H9 (cell line): ENCODE measurements around the gene SLAMF7. TPM values are rescaled to one million over a fixed set of nuclear protein-coding genes. Genes with fewer than 3 reads are reported as not detected.

Source experiments
- DNase-seq: peaks from one replicate; pipeline ENCODE4 v3.0.0-alpha.2; 2017
- H2AFZ ChIP-seq: one replicate; pipeline ENCODE4 v1.6.1; 2013; ENCODE audit warnings: mild to moderate bottlenecking, low read length, control low read depth, moderate library complexity
- H2AK5ac ChIP-seq: 2 replicates; pipeline ENCODE4 v1.6.1; 2013; ENCODE audit warnings: low read length, control low read depth, mixed read lengths; ENCODE audit not compliant: insufficient read length
- H2BK120ac ChIP-seq: one replicate; pipeline ENCODE4 v1.6.1; 2013; ENCODE audit warnings: low read depth, mild to moderate bottlenecking, low read length, control low read depth, inconsistent platforms; ENCODE audit not compliant: poor library complexity, severe bottlenecking
- H2BK12ac ChIP-seq: 2 replicates; pipeline ENCODE4 v1.6.1; 2013; ENCODE audit warnings: low read length, control low read depth, mixed read lengths, low read depth; ENCODE audit not compliant: insufficient read length
- H2BK15ac ChIP-seq: 2 replicates; pipeline ENCODE4 v1.6.1; 2013; ENCODE audit warnings: low read depth, low read length, control low read depth
- H2BK20ac ChIP-seq: one replicate; pipeline ENCODE4 v1.6.1; 2013; ENCODE audit warnings: low read depth, mild to moderate bottlenecking, low read length, control low read depth, inconsistent platforms; ENCODE audit not compliant: poor library complexity, severe bottlenecking
- H2BK5ac ChIP-seq: 2 replicates; pipeline ENCODE4 v1.6.1; 2013; ENCODE audit warnings: low read length, control low read depth, mixed read lengths; ENCODE audit not compliant: insufficient read length
- H3K14ac ChIP-seq: 2 replicates; pipeline ENCODE4 v1.6.1; 2013; ENCODE audit warnings: low read length, control low read depth; ENCODE audit not compliant: insufficient read depth
- H3K18ac ChIP-seq: 2 replicates; pipeline ENCODE4 v1.6.1; 2013; ENCODE audit warnings: low read depth, mild to moderate bottlenecking, mixed read lengths, low read length, control low read depth; ENCODE audit not compliant: insufficient read length
- H3K23ac ChIP-seq: 2 replicates; pipeline ENCODE4 v1.6.1; 2013; ENCODE audit warnings: low read length, control low read depth, mixed read lengths, low read depth; ENCODE audit not compliant: insufficient read length
- H3K23me2 ChIP-seq: 2 replicates; pipeline ENCODE4 v1.6.1; 2013; ENCODE audit warnings: low read depth, mild to moderate bottlenecking, mixed read lengths, low read length, control low read depth; ENCODE audit not compliant: insufficient read length, poor library complexity, severe bottlenecking
- H3K27ac ChIP-seq: 2 replicates; pipeline ENCODE4 v1.5.1; 2013; ENCODE audit warnings: low read length, control low read depth, mixed read lengths, low read depth; ENCODE audit not compliant: insufficient read length
- H3K27me3 ChIP-seq: 2 replicates; pipeline ENCODE4 v1.6.1; 2013; ENCODE audit warnings: low read length, control low read depth, inconsistent platforms; ENCODE audit not compliant: insufficient read depth
- H3K4ac ChIP-seq: 2 replicates; pipeline ENCODE4 v1.6.1; 2013; ENCODE audit warnings: low read depth, mild to moderate bottlenecking, control low read depth, inconsistent platforms, low read length, moderate library complexity
- H3K4me1 ChIP-seq: 2 replicates; pipeline ENCODE4 v1.6.1; 2013; ENCODE audit warnings: low read length, control low read depth, inconsistent platforms; ENCODE audit not compliant: insufficient read depth
- H3K4me2 ChIP-seq: 2 replicates; pipeline ENCODE4 v1.6.1; 2013; ENCODE audit warnings: low read length, control low read depth, mixed read lengths; ENCODE audit not compliant: insufficient read length, insufficient read depth
- H3K56ac ChIP-seq: 2 replicates; pipeline ENCODE4 v1.6.1; 2013; ENCODE audit warnings: low read depth, mild to moderate bottlenecking, mixed read lengths, low read length, control low read depth; ENCODE audit not compliant: insufficient read length
- H3K79me1 ChIP-seq: 2 replicates; pipeline ENCODE4 v1.6.1; 2013; ENCODE audit warnings: low read depth, mild to moderate bottlenecking, moderate library complexity, low read length, control low read depth, inconsistent platforms; ENCODE audit not compliant: insufficient read depth, poor library complexity, severe bottlenecking
- H3K79me2 ChIP-seq: 2 replicates; pipeline ENCODE4 v1.6.1; 2013; ENCODE audit warnings: low read length, control low read depth, inconsistent platforms; ENCODE audit not compliant: insufficient read depth
- H3K9ac ChIP-seq: 2 replicates; pipeline ENCODE4 v1.6.1; 2013; ENCODE audit warnings: low read length, control low read depth, mixed read lengths; ENCODE audit not compliant: insufficient read length; ENCODE audit errors: extremely low read depth
- H3K9me3 ChIP-seq: one replicate; pipeline ENCODE4 v1.6.1; 2013; ENCODE audit warnings: low read depth, low read length, inconsistent platforms; ENCODE audit not compliant: control insufficient read depth
- H3T11ph ChIP-seq: one replicate; pipeline ENCODE4 v1.6.1; 2013; ENCODE audit warnings: mild to moderate bottlenecking, low read length, control low read depth, inconsistent platforms
- H4K20me1 ChIP-seq: one replicate; pipeline ENCODE4 v1.6.1; 2013; ENCODE audit not compliant: control insufficient read depth, insufficient read length, insufficient read depth
- H4K5ac ChIP-seq: 2 replicates; pipeline ENCODE4 v1.6.1; 2013; ENCODE audit warnings: low read depth, mild to moderate bottlenecking, mixed read lengths, low read length, control low read depth; ENCODE audit not compliant: insufficient read length
- H4K8ac ChIP-seq: replicated peaks from 2 replicates; pipeline ENCODE4 v1.6.1; 2013; ENCODE audit warnings: low read length, control low read depth, mixed read lengths, low read depth; ENCODE audit not compliant: insufficient read length
- H4K91ac ChIP-seq: 2 replicates; pipeline ENCODE4 v1.6.1; 2013; ENCODE audit warnings: low read depth, mild to moderate bottlenecking, moderate library complexity, mixed read lengths, low read length, control low read depth; ENCODE audit not compliant: insufficient read length
- H3K27ac Mint-ChIP-seq, 3 experiments: 2 replicates in 2 of 3; 3 replicates in 1 of 3; pipeline ENCODE4 v1.8.0; 2020 to 2021; ENCODE audit warnings: mixed read lengths in 3 of 3, mild to moderate bottlenecking in 1 of 3, moderate library complexity in 1 of 3
- H3K27me3 Mint-ChIP-seq: 2 replicates; pipeline ENCODE4 v1.8.0; 2021; ENCODE audit warnings: low read depth, mild to moderate bottlenecking, moderate library complexity, mixed read lengths
- H3K36me3 Mint-ChIP-seq, 3 experiments: 2 replicates in 2 of 3; 3 replicates in 1 of 3; pipeline ENCODE4 v1.8.0; 2020 to 2021; ENCODE audit warnings: low read depth in 3 of 3, mixed read lengths in 3 of 3; ENCODE audit not compliant: insufficient read depth in 1 of 3
- H3K4me1 Mint-ChIP-seq, 2 experiments: 2 replicates each; pipeline ENCODE4 v1.8.0; 2020; ENCODE audit warnings: mixed read lengths in 2 of 2
- H3K4me3 Mint-ChIP-seq, 2 experiments: 2 replicates in 1 of 2; 3 replicates in 1 of 2; pipeline ENCODE4 v1.8.0; 2020 to 2021; ENCODE audit warnings: mild to moderate bottlenecking in 2 of 2, mixed read lengths in 2 of 2, moderate library complexity in 1 of 2
- H3K9me3 Mint-ChIP-seq, 2 experiments: 2 replicates in 1 of 2; 3 replicates in 1 of 2; pipeline ENCODE4 v1.8.0; 2020; ENCODE audit warnings: mild to moderate bottlenecking in 2 of 2, mixed read lengths in 2 of 2, moderate library complexity in 1 of 2
- WGBS: extraction: QIAGEN DNeasy Blood & Tissue Kit; methylation state at CpG from one replicate; pipeline ENCODE4 v1.1.7; 2013; ENCODE audit warnings: missing lambda C conversion rate, low lambda C conversion rate, mixed read lengths; ENCODE audit not compliant: insufficient read length; ENCODE audit errors: extremely low coverage; 5-methylcytosine and 5-hydroxymethylcytosine counted together
- total RNA-seq: library from RNA; stranded (reverse); gene quantifications from 2 replicates; pipeline ENCODE4 v1.2.1, GENCODE V29; 2021
- TF ChIP-seq, protein P1 (sequence below): fragments of 200-600 bp; sonication (generic); conservative IDR thresholded peaks from 3 replicates; pipeline ENCODE4 v1.8.0; 2021; ENCODE audit warnings: antibody characterized with exemption, mild to moderate bottlenecking

The SLAMF7 gene
- total RNA-seq, 1 experiment from 2014 or later, result not detected

- Mint-ChIP-seq H3K4me1 (no peaks in the 10 kb centered on the region), H3K9me3 (no peaks in the 10 kb centered on the region), H3K27me3 (peaks cover 3% of the 10 kb centered on the region; the same call in 1 of the 2 replicates), H3K4me3 (no peak overlapping the region), H3K27ac (no peak overlapping the region), H3K36me3 (no peaks in the 10 kb centered on the region)
- WGBS, result no CpG with 5 or more reads among the region's 2 CpGs
- Histone ChIP-seq H3K4me2 (no peak overlapping the region), H3K4me1 (no peaks in the 10 kb centered on the region), H2BK12ac (no peak overlapping the region), H4K91ac (no peak overlapping the region), H3K9me3 (no peaks in the 10 kb centered on the region), H4K8ac (no peak overlapping the region), H3K23me2 (no peaks in the 10 kb centered on the region), H2AFZ (no peak overlapping the region), H3K27ac (no peak overlapping the region), H3K18ac (no peak overlapping the region), H3K27me3 (no peaks in the 10 kb centered on the region), H3K56ac (no peak overlapping the region), H4K5ac (no peak overlapping the region), H3K9ac (no peak overlapping the region), H2BK15ac (no peak overlapping the region), H3K14ac (no peak overlapping the region), H3K4ac (no peak overlapping the region), H2AK5ac (no peak overlapping the region), H4K20me1 (no peaks in the 10 kb centered on the region), H3K79me1 (no peaks in the 10 kb centered on the region), H3T11ph (no peak overlapping the region), H2BK120ac (no peak overlapping the region), H3K23ac (no peak overlapping the region), H3K79me2 (no peaks in the 10 kb centered on the region), H2BK20ac (no peak overlapping the region), H2BK5ac (no peak overlapping the region)
- DNase-seq, result no peak
- TF ChIP-seq, protein P1, sequence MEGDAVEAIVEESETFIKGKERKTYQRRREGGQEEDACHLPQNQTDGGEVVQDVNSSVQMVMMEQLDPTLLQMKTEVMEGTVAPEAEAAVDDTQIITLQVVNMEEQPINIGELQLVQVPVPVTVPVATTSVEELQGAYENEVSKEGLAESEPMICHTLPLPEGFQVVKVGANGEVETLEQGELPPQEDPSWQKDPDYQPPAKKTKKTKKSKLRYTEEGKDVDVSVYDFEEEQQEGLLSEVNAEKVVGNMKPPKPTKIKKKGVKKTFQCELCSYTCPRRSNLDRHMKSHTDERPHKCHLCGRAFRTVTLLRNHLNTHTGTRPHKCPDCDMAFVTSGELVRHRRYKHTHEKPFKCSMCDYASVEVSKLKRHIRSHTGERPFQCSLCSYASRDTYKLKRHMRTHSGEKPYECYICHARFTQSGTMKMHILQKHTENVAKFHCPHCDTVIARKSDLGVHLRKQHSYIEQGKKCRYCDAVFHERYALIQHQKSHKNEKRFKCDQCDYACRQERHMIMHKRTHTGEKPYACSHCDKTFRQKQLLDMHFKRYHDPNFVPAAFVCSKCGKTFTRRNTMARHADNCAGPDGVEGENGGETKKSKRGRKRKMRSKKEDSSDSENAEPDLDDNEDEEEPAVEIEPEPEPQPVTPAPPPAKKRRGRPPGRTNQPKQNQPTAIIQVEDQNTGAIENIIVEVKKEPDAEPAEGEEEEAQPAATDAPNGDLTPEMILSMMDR, result no peak
Measured at GRCh38 chr1:160758521-160758920, 19.5 kb downstream of the SLAMF7 start.
